CD14-positive monocyte (primary cell): Measurements from ENCODE around the gene SLC39A12. TPM values are rescaled to one million over a fixed set of nuclear protein-coding genes. Genes with fewer than 3 reads are reported as not detected.

Experiments used
- DNase-seq, 3 donors: peaks; one replicate each; pipeline ENCODE4 v3.0.0-alpha.2; 2011 to 2022
- H2AFZ ChIP-seq: 2 replicates; pipeline ENCODE4 v1.6.0; 2012; ENCODE audit warnings: mild to moderate bottlenecking, low read depth, low read length, inconsistent platforms; ENCODE audit not compliant: insufficient read depth, poor library complexity, severe bottlenecking
- H3K27ac ChIP-seq, 2 donors: 1 replicate in 1 of 2; 2 replicates in 1 of 2; pipeline ENCODE4 v1.5.1; 2012 to 2013; ENCODE audit warnings: low read length in 2 of 2, control low read depth in 1 of 2, inconsistent platforms in 1 of 2, low read depth in 1 of 2, mild to moderate bottlenecking in 1 of 2
- H3K27me3 ChIP-seq, 2 donors: one replicate each; pipeline versions ENCODE4 v1.6.0 to v1.6.1; 2011 to 2013; ENCODE audit warnings: low read length in 2 of 2; ENCODE audit not compliant: control insufficient read depth in 2 of 2, insufficient read depth in 2 of 2
- H3K36me3 ChIP-seq, 2 donors: replicated peaks in 1 of 2; 1 replicate in 1 of 2; 2 replicates in 1 of 2; pipeline versions ENCODE4 v1.5.1 to v1.6.1; 2012 to 2013; ENCODE audit warnings: low read length in 2 of 2, control low read depth in 1 of 2, inconsistent platforms in 1 of 2, mild to moderate bottlenecking in 1 of 2; ENCODE audit not compliant: insufficient read depth in 2 of 2, control insufficient read depth in 1 of 2
- H3K4me1 ChIP-seq, 2 donors: 1 replicate in 1 of 2; 2 replicates in 1 of 2; pipeline versions ENCODE4 v1.5.1 to v1.6.1; 2012 to 2013; ENCODE audit warnings: low read length in 2 of 2, control low read depth in 1 of 2, inconsistent platforms in 1 of 2, mild to moderate bottlenecking in 1 of 2, moderate library complexity in 1 of 2; ENCODE audit not compliant: insufficient read depth in 2 of 2, control insufficient read depth in 1 of 2
- H3K4me2 ChIP-seq: replicated peaks from 2 replicates; pipeline ENCODE3; 2012; ENCODE audit warnings: low read length, moderate library complexity, mild to moderate bottlenecking; ENCODE audit not compliant: poor library complexity, severe bottlenecking; ENCODE audit errors: extremely low read depth
- H3K4me3 ChIP-seq, 3 experiments: fragments of 200-600 bp in 1 of 3; sonication (generic) in 1 of 3; replicated peaks in 1 of 3; 1 replicate in 2 of 3; 2 replicates in 1 of 3; pipeline ENCODE4 v1.5.1; 2011 to 2013; ENCODE audit warnings: low read length in 3 of 3, mild to moderate bottlenecking in 3 of 3, control low read depth in 2 of 3, low read depth in 2 of 3, inconsistent platforms in 1 of 3, moderate library complexity in 1 of 3
- H3K79me2 ChIP-seq: 2 replicates; pipeline ENCODE4 v1.6.0; 2012; ENCODE audit warnings: mild to moderate bottlenecking, control low read depth, inconsistent platforms, low read length, moderate library complexity; ENCODE audit not compliant: insufficient read depth
- H3K9ac ChIP-seq: 2 replicates; pipeline ENCODE4 v1.6.0; 2017; ENCODE audit warnings: low read length, mild to moderate bottlenecking; ENCODE audit not compliant: insufficient read depth, poor library complexity, severe bottlenecking
- H3K9me3 ChIP-seq, 2 donors: replicated peaks in 1 of 2; 1 replicate in 1 of 2; 2 replicates in 1 of 2; pipeline versions ENCODE4 v1.5.1 to v1.6.1; 2012 to 2013; ENCODE audit warnings: low read length in 2 of 2, control low read depth in 1 of 2; ENCODE audit not compliant: control insufficient read depth in 1 of 2, insufficient read depth in 1 of 2
- H4K20me1 ChIP-seq: 2 replicates; pipeline ENCODE4 v1.6.0; 2012; ENCODE audit warnings: mild to moderate bottlenecking, low read length, control low read depth, moderate library complexity; ENCODE audit not compliant: insufficient read depth
- H3K27ac Mint-ChIP-seq, 7 donors: one replicate each; pipeline ENCODE4 v1.8.0; 2020; ENCODE audit warnings: mild to moderate bottlenecking in 7 of 7, mixed read lengths in 7 of 7, moderate library complexity in 6 of 7, inconsistent platforms in 2 of 7
- H3K27me3 Mint-ChIP-seq, 3 donors: one replicate each; pipeline ENCODE4 v1.8.0; 2021 to 2022; ENCODE audit warnings: low read depth in 3 of 3, mild to moderate bottlenecking in 3 of 3, mixed read lengths in 3 of 3, moderate library complexity in 3 of 3, inconsistent platforms in 1 of 3
- H3K36me3 Mint-ChIP-seq, 2 donors: one replicate each; pipeline ENCODE4 v1.8.0; 2020; ENCODE audit warnings: mixed read lengths in 2 of 2, inconsistent platforms in 1 of 2, mild to moderate bottlenecking in 1 of 2
- H3K4me1 Mint-ChIP-seq: one replicate; pipeline ENCODE4 v1.8.0; 2020; ENCODE audit warnings: mild to moderate bottlenecking, mixed read lengths
- H3K4me3 Mint-ChIP-seq, 2 donors: one replicate each; pipeline ENCODE4 v1.8.0; 2020; ENCODE audit warnings: mild to moderate bottlenecking in 2 of 2, mixed read lengths in 2 of 2, moderate library complexity in 1 of 2
- H3K9me3 Mint-ChIP-seq, 7 donors: one replicate each; pipeline ENCODE4 v1.8.0; 2020 to 2022; ENCODE audit warnings: mixed read lengths in 7 of 7, mild to moderate bottlenecking in 6 of 7, moderate library complexity in 6 of 7, inconsistent platforms in 2 of 7
- CTCF ChIP-seq: fragments of 200-600 bp; IDR thresholded peaks from one replicate; pipeline ENCODE4 v1.8.0; 2022; ENCODE audit warnings: antibody characterized with exemption, mild to moderate bottlenecking
- WGBS: methylation state at CpG from one replicate; pipeline ENCODE4 v1.1.5; 2013; ENCODE audit warnings: missing lambda C conversion rate; ENCODE audit not compliant: insufficient coverage; 5-methylcytosine and 5-hydroxymethylcytosine counted together
- intact Hi-C, 2 donors: fragments of 100-400 bp; cut with micrococcal nuclease; formaldehyde crosslinking; loops; one replicate each; pipeline versions ENCODE4 v1.15.0 to v1.15.1; 2023
- polyA plus RNA-seq, 3 donors: library from polyadenylated mRNA; depleted of rRNA in 1 of 3; unstranded in 2 of 3; stranded (reverse) in 1 of 3; fragments of 300-500 nt in 2 of 3; fragments of >200 nt in 1 of 3; fragmentation: Illumina TruSeq in 2 of 3; gene quantifications; 1 replicate in 2 of 3; 2 replicates in 1 of 3; pipeline ENCODE4 v1.2.3, GENCODE V29; 2012 to 2021

The SLC39A12 gene
- polyA plus RNA-seq, 3 donors, result not detected

- DNase-seq, result no peak
- Histone ChIP-seq H3K79me2 (no peaks in the 10 kb centered on the region), H3K4me3 (no peak overlapping the region), H3K36me3 (no peaks in the 10 kb centered on the region), H4K20me1 (no peaks in the 10 kb centered on the region), H2AFZ (no peak overlapping the region), H3K9ac (no peak overlapping the region), H3K4me2 (no peak overlapping the region), H3K4me1 (no peaks in the 10 kb centered on the region), H3K27ac (no peak overlapping the region), H3K27me3 (no peaks in the 10 kb centered on the region), H3K9me3 (peaks cover 0 to 15% of the 10 kb centered on the region in 2 donors)
- H3K9me3 Mint-ChIP-seq, result peaks cover 5 to 28% (median 18%) of the 10 kb centered on the region in 7 donors
- no peak overlapping the region for H3K27ac Mint-ChIP-seq
- TF ChIP-seq CTCF, result no peak
- no peaks in the 10 kb centered on the region for H3K4me1 Mint-ChIP-seq
- intact Hi-C loops, result no loop called here
- no peak overlapping the region for H3K4me3 Mint-ChIP-seq
- no CpG with 5 or more reads among the region's 2 CpGs for WGBS
- peaks cover 0 to 3% (median 3%) of the 10 kb centered on the region in 3 donors for H3K27me3 Mint-ChIP-seq
- no peaks in the 10 kb centered on the region for H3K36me3 Mint-ChIP-seq
Measured at GRCh38 chr10:18021725-18022480, 70.2 kb downstream of the SLC39A12 start.

GRCh38 chr10:18043148-18044006, 91.7 kb downstream of the SLC39A12 start:
- H3K27me3 Mint-ChIP-seq, result peaks cover 0 to 4% (median 4%) of the 10 kb centered on the region in 3 donors
- intact Hi-C loops, result no loop called here
- no peak overlapping the region for H3K27ac Mint-ChIP-seq
- H3K36me3 Mint-ChIP-seq, result no peaks in the 10 kb centered on the region
- no peak overlapping the region for H2AFZ ChIP-seq
- peaks cover 0 to 2% (median 0%) of the 10 kb centered on the region in 7 donors for H3K9me3 Mint-ChIP-seq
- no peaks in the 10 kb centered on the region for H4K20me1 ChIP-seq
- TF ChIP-seq CTCF, result no peak
- no peaks in the 10 kb centered on the region for H3K4me1 ChIP-seq
- H3K4me3 Mint-ChIP-seq, result no peak overlapping the region
- H3K27me3 ChIP-seq, result no peaks in the 10 kb centered on the region
- H3K4me3 ChIP-seq, result no peak overlapping the region
- WGBS, result 100% methylated on average over 2 of the region's 4 CpGs
- no peak for DNase-seq
- H3K36me3 ChIP-seq, result no peaks in the 10 kb centered on the region
- no peaks in the 10 kb centered on the region for H3K9me3 ChIP-seq
- no peak overlapping the region for H3K9ac ChIP-seq
- H3K79me2 ChIP-seq, result no peaks in the 10 kb centered on the region
- H3K27ac ChIP-seq, result no peak overlapping the region
- no peak overlapping the region for H3K4me2 ChIP-seq
- no peaks in the 10 kb centered on the region for H3K4me1 Mint-ChIP-seq
